ENCODE data around the gene LTF.
"Not testable (repeated sequence)": the region's sequence is repeated elsewhere in the genome, so short reads cannot be mapped to it uniquely, and the experiment has no call there.

Gene LTF

GRCh38 chr3:46409739-46410489, 54.8 kb downstream of the LTF start:
- DNase-seq = no peak

- no peak for DNase-seq
Measured at GRCh38 chr3:46408853-46409252, 55.9 kb downstream of the LTF start.

DNA sequence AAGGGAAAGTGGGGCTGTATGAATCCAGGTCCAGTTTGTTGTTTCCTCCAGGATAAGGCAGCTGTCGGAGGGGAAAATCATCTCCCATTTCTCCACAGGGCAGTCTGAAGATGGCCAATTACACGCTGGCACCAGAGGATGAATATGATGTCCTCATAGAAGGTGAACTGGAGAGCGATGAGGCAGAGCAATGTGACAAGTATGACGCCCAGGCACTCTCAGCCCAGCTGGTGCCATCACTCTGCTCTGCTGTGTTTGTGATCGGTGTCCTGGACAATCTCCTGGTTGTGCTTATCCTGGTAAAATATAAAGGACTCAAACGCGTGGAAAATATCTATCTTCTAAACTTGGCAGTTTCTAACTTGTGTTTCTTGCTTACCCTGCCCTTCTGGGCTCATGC, 56.7 kb downstream of the LTF start:
- DNase-seq = no peak

- DNase-seq = no peak
Measured at GRCh38 chr3:46406788-46407611, 57.7 kb downstream of the LTF start, which contains the start of the genes CCR5AS and CCRL2. TSS of gene CCR5AS (minus strand) at chr3:46407066. TSS of gene CCRL2 (plus strand) at chr3:46407259. CDS start at chr3:46408080, 821 bp downstream.

DNA sequence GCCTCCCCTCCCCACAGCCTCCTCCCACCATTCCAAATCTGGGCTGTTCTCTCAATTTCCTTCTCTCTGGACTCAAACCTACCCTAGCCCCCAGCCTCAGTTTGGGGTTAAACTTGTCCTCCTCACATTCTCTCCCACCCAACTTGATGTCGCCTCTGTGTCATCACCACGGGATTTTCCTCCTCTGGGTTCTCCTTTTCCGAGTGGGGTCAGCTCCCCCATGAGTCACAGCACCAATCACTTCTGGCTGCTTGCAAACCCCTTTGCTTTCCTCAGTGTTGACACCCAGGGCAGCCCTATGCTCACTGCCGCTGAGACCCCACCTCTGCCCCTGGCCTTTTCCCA, 58.3 kb downstream of the LTF start:
- no peak for DNase-seq

DNA sequence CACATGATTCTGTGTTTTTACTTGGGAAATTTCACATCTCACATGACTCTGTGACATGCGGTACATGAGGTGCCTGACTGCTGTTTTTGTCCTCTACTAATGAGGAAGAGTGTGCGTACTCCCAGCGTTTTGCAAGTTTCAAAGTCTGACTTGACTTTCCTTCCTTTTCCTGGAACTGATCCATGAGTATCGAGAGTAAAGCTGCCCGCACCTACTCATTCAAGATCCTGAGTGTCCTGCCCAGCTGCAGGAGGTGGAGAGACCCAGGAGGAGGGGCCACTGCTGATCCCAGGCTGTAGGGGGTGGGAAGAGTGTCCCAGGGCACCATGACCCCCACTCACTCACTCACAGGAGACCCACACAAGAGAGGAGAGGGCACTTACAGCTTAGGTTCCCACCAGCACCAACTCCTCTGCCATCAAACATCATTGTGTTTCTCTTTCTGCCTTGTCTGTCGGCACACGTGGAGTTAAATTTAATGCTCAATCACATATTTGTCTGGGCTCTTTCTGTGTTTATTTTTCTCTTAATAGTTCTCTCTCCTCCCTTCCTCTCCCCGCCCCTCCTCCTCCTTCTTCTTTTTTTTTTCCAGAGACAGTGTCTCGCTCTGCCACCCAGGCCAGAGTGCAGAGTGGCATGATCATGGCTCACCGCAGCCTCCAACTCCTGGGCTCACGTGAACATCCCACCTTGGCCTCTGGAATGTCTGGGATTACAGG, 59.2 kb downstream of the LTF start:
- DNase-seq = no peak

GRCh38 chr3:46402902-46403301, 61.8 kb downstream of the LTF start:
- not testable (repeated sequence) for DNase-seq

- no peak for DNase-seq
Measured at GRCh38 chr3:46401579-46401978, 63.1 kb downstream of the LTF start.

DNA sequence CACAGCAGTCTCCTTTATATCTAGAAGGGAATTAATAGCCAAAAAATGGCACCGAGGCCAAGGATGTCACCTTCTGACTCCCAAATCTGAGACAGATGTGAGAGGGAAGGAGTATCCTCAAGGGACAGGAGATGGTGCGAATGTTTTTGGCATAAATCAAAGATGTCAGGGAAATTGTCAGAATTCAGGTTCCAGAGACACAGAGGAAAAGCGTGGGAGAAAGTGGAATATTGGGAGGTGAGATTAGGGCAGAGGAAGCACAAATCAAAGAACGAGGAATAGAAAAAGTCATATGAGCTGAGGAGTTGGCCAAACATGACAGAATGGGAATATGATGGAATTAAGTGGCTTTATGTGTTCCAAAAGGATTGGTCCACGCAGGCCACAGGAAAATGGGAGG, 63.9 kb downstream of the LTF start:
- no peak for DNase-seq

- no peak for DNase-seq
Measured at GRCh38 chr3:46400000-46400734, 64.5 kb downstream of the LTF start.

GRCh38 chr3:46399557-46399956, 65.1 kb downstream of the LTF start:
- no peak for DNase-seq

- DNase-seq = no peak
Measured at GRCh38 chr3:46399098-46399497, 65.6 kb downstream of the LTF start.

DNA sequence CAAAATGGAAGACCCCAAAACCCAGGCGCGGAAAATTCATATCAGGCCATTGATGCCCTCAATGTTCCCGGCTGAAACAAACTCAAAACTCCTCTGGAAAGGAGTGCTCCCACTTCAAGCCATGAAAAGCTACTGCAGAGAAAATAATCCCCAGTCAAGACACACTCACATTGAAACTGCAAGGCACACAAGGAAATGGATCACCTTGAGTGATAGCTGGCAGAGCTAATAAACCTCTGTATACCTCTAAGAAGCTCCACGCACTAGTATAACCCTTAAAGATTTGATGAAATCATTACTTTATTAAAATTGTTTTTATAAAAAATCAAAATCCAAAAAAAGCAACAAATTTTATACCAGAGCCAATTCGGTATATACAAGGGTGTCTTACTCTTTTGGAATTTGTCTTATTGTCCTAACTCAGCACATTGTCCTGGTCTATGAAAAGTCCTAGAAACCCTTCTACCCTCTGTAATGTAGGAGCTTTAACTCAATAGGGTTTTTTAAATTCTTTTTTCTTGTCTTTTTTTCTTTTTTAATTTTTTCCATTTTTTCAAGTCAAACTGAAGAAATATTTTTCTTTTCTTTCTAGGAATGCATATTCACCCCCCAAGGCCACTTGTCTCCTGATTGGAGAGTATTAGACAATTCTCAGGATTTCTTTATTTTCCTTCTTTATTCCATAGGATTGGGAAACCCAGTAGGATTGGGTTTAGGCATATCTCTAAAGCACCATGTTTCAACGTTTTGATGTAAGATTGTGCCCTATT, 66.3 kb downstream of the LTF start:
- no peak for DNase-seq

GRCh38 chr3:46397111-46397510, 67.6 kb downstream of the LTF start:
- DNase-seq = no peak

GRCh38 chr3:46395766-46396530, 68.8 kb downstream of the LTF start:
- no peak for DNase-seq

GRCh38 chr3:46395210-46395661, 69.5 kb downstream of the LTF start:
- DNase-seq = no peak

DNA sequence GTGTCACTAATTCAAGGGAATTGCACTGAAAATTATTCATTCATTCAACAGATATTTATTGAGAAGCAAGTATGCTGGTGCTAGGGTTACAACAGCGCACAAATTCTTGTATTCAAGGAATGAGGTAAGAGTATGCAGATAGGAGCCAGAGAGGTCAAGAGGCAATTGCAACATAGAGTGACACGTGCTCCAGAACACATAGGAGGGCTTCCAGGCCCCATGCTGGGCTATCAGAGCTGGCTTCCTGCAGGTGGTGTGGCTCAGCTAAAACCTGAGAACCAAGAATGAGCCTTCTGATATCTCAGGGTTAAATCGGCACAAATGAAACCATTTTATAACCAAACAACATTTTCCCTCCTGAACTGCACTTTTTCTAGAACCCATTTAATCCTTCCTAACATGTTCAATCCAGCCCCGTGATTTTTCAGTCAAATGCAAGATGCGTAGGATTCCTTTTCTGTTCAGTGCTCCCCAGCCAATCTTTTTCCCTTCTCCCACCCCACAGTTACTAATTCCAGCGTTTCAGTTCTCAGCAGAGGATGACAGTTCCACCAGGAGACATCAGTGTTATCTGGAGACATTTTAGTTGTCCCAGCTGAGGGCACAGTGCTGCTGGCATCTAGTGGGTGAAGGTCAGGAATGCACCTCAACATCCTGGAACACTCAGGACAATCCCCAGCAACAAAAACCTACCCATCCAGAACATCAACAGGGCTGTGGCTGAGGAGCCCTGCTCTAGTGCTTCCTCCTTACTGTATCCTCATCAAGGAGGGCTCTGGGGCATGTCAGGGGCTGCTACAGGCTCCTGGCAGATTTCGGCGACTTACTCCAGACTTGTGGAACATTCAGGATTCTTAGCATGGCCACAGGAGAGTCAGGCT, 70.9 kb downstream of the LTF start:
- no peak for DNase-seq

DNA sequence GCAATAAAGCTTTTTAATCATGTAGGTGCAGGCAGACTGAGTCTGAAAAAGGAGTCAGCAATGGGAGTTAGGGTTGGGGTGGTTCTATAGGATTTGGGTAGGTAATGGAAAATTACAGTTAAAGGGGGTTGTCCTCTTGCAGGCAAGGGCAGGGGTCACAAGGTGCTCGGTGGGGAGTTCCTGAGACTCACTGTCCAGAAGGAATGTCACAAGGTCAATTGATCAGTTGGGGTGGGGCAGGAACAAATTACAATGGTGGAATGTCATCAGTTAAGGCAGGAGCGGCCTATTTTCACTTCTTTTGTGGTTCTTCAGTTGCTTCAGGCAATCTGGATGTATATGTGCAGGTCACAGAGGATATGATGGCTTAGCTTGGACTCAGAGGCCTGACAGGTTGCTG, 71.7 kb downstream of the LTF start:
- no peak for DNase-seq

DNA sequence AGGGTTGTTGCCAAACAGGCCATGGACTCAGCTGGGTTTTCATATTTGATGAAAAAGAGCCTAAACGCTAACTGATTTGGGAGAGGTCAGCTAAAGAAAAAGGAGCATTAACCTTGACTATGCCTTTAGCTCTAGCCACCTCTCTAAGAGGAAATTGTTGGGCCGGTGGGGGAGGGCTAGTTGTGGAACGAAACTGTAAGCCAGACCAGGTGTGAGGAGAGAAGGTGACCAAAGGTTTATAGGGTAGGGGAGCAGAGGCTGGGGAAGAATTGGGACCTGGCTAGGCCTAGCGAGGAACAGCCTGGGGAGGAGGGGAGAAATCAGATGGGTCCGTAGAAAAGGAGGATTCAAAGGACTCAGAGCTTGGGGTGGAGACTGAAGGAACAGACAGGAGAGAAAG, 73.2 kb downstream of the LTF start:
- not testable (repeated sequence) for DNase-seq

DNA sequence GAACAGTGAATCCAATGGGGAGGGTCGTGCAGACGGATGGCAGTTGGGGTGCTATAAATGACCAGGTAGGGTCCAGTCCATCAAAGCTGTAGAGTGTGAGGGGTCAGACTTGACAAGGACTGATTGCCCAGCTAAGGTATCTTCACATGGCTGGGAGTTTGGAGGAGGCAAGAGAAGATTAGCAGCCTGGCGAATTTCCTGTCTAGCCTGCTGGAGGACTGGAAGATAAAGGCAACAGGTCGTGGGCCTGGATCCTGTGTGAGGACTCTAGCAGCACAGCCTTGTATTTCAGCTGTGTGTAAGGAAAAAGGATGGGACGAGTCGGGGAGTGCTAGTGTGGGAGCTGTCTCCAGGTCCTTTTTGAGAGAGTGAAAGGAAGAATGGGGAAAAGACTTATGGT, 75.4 kb downstream of the LTF start:
- DNase-seq = no peak

Data from NCI-H774 (cell line).